Esophagus muscularis mucosa (tissue), 3 donors: ENCODE results near the gene KLRC4.
"Not testable (repeated sequence)": the region's sequence is repeated elsewhere in the genome, so short reads cannot be mapped to it uniquely, and the experiment has no call there.

Experiments
- EP300 ChIP-seq: sonication (generic); formaldehyde crosslinking; IDR thresholded peaks from one replicate; pipeline ENCODE4 v1.6.1; 2017; ENCODE audit warnings: antibody characterized with exemption
- POLR2A ChIP-seq: fragments of 450-650 bp; IDR thresholded peaks from one replicate; pipeline ENCODE4 v1.6.1; 2017; ENCODE audit warnings: antibody characterized with exemption, moderate library complexity, mild to moderate bottlenecking, low read depth
- POLR2AphosphoS5 ChIP-seq, 2 donors: sonication (generic); formaldehyde crosslinking; IDR thresholded peaks; one replicate each; pipeline ENCODE4 v1.6.1; 2017; ENCODE audit warnings: antibody characterized with exemption in 2 of 2

DNA sequence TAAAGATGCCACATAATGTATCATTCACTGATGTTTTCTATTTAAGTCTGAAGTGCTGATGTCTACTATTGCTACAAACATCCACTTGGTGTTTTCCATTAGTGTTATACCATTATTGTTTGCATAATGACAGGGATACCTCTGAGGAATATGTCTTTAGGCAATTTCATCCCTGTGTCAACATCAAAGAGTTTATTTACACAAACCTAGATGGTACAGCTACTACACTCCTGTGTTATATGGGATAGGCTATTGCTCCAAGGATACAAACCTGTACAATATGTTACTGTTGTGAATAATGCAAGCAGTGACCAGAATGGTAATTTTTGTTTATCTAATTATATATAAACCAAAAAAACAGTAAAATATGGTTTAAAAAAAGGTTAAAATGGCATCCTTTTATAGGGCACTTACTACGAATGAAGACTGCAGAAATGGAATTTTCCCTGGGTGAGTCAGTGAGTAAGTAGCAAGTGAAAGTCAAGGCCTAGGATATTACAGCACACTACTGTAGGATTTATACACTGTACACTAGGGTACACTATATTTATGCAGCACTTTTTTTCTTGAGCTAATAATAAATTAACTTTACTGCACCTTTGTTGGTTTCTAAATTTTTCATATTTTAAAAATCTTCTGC lies 14.8 kb upstream of the KLRC4 start:
- TF ChIP-seq POLR2AphosphoS5 (IDR thresholded peaks at IDR 0.05); EP300; POLR2A: not testable (repeated sequence)
